Adrenal gland (tissue), 12 donors: ENCODE measurements around the gene C6orf89. TPM values are rescaled to one million over a fixed set of nuclear protein-coding genes. Genes with fewer than 3 reads are reported as not detected.
A peak's percentile ranks its signal among the peaks of the same experiment; 100 is the strongest.

Experiments
- DNase-seq, 7 donors: peaks; one replicate each; pipeline ENCODE4 v3.0.0-alpha.2; 2019 to 2020
- H3K27ac ChIP-seq, 5 donors: fragments of 200-600 bp; sonication (generic) in 4 of 5; 1 replicate in 3 of 5; 2 replicates in 2 of 5; pipeline versions ENCODE4 v1.5.1 to v1.8.0; 2016 to 2020; ENCODE audit warnings: mild to moderate bottlenecking in 1 of 5
- H3K27me3 ChIP-seq: fragments of 200-600 bp; 2 replicates; pipeline ENCODE4 v1.8.0; 2021
- H3K36me3 ChIP-seq, 2 donors: fragments of 200-600 bp; replicated peaks in 1 of 2; 1 replicate in 1 of 2; 2 replicates in 1 of 2; pipeline versions ENCODE4 v1.5.1 to v1.8.0; 2018 to 2022
- H3K4me1 ChIP-seq, 2 donors: fragments of 200-600 bp; replicated peaks in 1 of 2; 1 replicate in 1 of 2; 2 replicates in 1 of 2; pipeline versions ENCODE4 v1.5.1 to v1.8.0; 2018 to 2021
- H3K4me3 ChIP-seq, 4 donors: fragments of 200-600 bp; sonication (generic) in 3 of 4; one replicate each; pipeline ENCODE4 v1.5.1; 2016 to 2018
- H3K9me3 ChIP-seq, 3 donors: fragments of 200-600 bp; sonication (generic) in 1 of 3; replicated peaks in 1 of 3; 1 replicate in 2 of 3; 2 replicates in 1 of 3; pipeline versions ENCODE4 v1.5.1 to v1.8.0; 2016 to 2021
- POLR2A ChIP-seq, 2 donors: fragments of 450-650 bp; IDR thresholded peaks; one replicate each; pipeline ENCODE4 v1.6.1; 2017; ENCODE audit warnings: antibody characterized with exemption in 2 of 2, mild to moderate bottlenecking in 2 of 2, moderate library complexity in 1 of 2
- WGBS, 4 donors: extraction: QIAGEN DNeasy Blood & Tissue Kit in 2 of 4; methylation state at CpG; one replicate each; pipeline versions ENCODE4 v1.1.5 to v1.1.7; 2013 to 2017; 5-methylcytosine and 5-hydroxymethylcytosine counted together
- intact Hi-C, 2 donors: fragments of 100-400 bp; cut with DNase I; formaldehyde crosslinking; loops; one replicate each; pipeline versions ENCODE4 v1.14.1 to v1.15.0; 2022 to 2023
- polyA plus RNA-seq, 3 donors: library from polyadenylated mRNA; stranded (reverse); fragments of 200-250 nt in 2 of 3; fragments of 350-450 nt in 1 of 3; fragmentation: Illumina TruSeq in 1 of 3; extraction: RNeasy Lipid Tissue Mini Kit (QIAGEN cat#74804) in 1 of 3; gene quantifications; one replicate each; pipeline ENCODE4 v1.2.3, GENCODE V29; 2013 to 2014
- total RNA-seq, 9 donors: library from RNA; depleted of rRNA in 4 of 9; stranded (reverse); fragments of >200 nt in 4 of 9; fragments of 120-200 nt in 1 of 9; fragmentation: NEBNext Ultra II Directional in 1 of 9; extraction: Animal tissue kit (Norgen Biotek cat#: 25700) in 1 of 9; gene quantifications; one replicate each; pipeline versions ENCODE4 v1.1.0 to v1.2.4, GENCODE V29; 2013 to 2023
- TF ChIP-seq, protein P1 (sequence below), 6 experiments: fragments of 450-650 bp in 4 of 6; fragments of 200-600 bp in 2 of 6; sonication (generic) in 1 of 6; IDR thresholded peaks; 1 replicate in 5 of 6; 2 replicates in 1 of 6; pipeline versions ENCODE4 v1.5.1 to v1.8.0; 2016 to 2021; ENCODE audit warnings: antibody characterized with exemption in 6 of 6, mild to moderate bottlenecking in 2 of 6, moderate library complexity in 1 of 6
- donor health status: healthy with polysubstance abuse.
- donor health status: Bipolar disorder and iron deficiency.
- donor health status: DM: yes; HTN: yes; CAD: no.
- donor health status: DM: no; HTN: no; CAD: no.
- donor health status: DM: no; HTN: no; CAD: no.
- donor health status: DM: yes; HTN: yes; CAD: no.

Gene C6orf89
- total and polyA plus RNA-seq, 12 donors = 17.5 to 107 (median 75.7) TPM

- no peaks in the 10 kb centered on the region for H3K9me3 ChIP-seq
- DNase-seq = peak in 1 of 7 donors; percentile 31
- no peak for TF ChIP-seq POLR2A (IDR thresholded peaks at IDR 0.05)
- TF ChIP-seq, protein P1, sequence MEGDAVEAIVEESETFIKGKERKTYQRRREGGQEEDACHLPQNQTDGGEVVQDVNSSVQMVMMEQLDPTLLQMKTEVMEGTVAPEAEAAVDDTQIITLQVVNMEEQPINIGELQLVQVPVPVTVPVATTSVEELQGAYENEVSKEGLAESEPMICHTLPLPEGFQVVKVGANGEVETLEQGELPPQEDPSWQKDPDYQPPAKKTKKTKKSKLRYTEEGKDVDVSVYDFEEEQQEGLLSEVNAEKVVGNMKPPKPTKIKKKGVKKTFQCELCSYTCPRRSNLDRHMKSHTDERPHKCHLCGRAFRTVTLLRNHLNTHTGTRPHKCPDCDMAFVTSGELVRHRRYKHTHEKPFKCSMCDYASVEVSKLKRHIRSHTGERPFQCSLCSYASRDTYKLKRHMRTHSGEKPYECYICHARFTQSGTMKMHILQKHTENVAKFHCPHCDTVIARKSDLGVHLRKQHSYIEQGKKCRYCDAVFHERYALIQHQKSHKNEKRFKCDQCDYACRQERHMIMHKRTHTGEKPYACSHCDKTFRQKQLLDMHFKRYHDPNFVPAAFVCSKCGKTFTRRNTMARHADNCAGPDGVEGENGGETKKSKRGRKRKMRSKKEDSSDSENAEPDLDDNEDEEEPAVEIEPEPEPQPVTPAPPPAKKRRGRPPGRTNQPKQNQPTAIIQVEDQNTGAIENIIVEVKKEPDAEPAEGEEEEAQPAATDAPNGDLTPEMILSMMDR (IDR thresholded peaks at IDR 0.05) = no peak
- no peak overlapping the region for H3K4me3 ChIP-seq
- no peaks in the 10 kb centered on the region for H3K27me3 ChIP-seq
- peaks cover 18 to 30% of the 10 kb centered on the region in 2 donors for H3K4me1 ChIP-seq
- 96 to 100% (median 97%) methylated on average over 4 of the region's 4 CpGs for WGBS, 4 donors
- peaks cover 0 to 35% of the 10 kb centered on the region in 2 donors for H3K36me3 ChIP-seq
- H3K27ac ChIP-seq = no peak overlapping the region
- intact Hi-C loops = loop anchor here in 1 of 2 donors (10.0 kb wide), 1 partner anchor 49 kb away; no protein-coding TSS in a partner anchor
These were observed 40.1 kb downstream of the C6orf89 start for GRCh38 chr6:36925809-36926208.

- DNase-seq = no peak
- no peaks in the 10 kb centered on the region for H3K9me3 ChIP-seq
- no peak overlapping the region for H3K4me3 ChIP-seq
- intact Hi-C loops = loop anchor here in 1 of 2 donors (10.0 kb wide), 1 partner anchor 48 kb away; no protein-coding TSS in a partner anchor
- H3K27me3 ChIP-seq = no peaks in the 10 kb centered on the region
- H3K4me1 ChIP-seq = peaks cover 18 to 30% of the 10 kb centered on the region in 2 donors
- TF ChIP-seq, protein P1 (IDR thresholded peaks at IDR 0.05) = no peak
- no peak for TF ChIP-seq POLR2A (IDR thresholded peaks at IDR 0.05)
- 80 to 87% (median 87%) methylated on average over 10 of the region's 10 CpGs for WGBS, 4 donors
- H3K27ac ChIP-seq = peak overlapping the region in 4 of 5 donors; percentile 53 to 82 (median 76)
- H3K36me3 ChIP-seq = peaks cover 0 to 27% of the 10 kb centered on the region in 2 donors
These were observed 41.2 kb downstream of the C6orf89 start for GRCh38 chr6:36926708-36927513.

- Histone ChIP-seq H3K9me3 (no peaks in the 10 kb centered on the region), H3K36me3 (peaks cover 0 to 27% of the 10 kb centered on the region in 2 donors), H3K27ac (peak overlapping the region; percentile 28 to 82 (median 72)), H3K4me1 (peaks cover 18 to 30% of the 10 kb centered on the region in 2 donors), H3K4me3 (no peak overlapping the region), H3K27me3 (no peaks in the 10 kb centered on the region)
- 42 to 53% (median 44%) methylated on average over 10 to 13 of the region's 13 CpGs for WGBS, 4 donors
- intact Hi-C loops = loop anchor here in 1 of 2 donors (10.0 kb wide), 1 partner anchor 47 kb away; no protein-coding TSS in a partner anchor
- peak; percentile 56 to 91 (median 76) for DNase-seq
- no peak for TF ChIP-seq POLR2A (IDR thresholded peaks at IDR 0.05)
- TF ChIP-seq, protein P1 (IDR thresholded peaks at IDR 0.05) = no peak
These were observed 42.2 kb downstream of the C6orf89 start for GRCh38 chr6:36927691-36928546.

GRCh38 chr6:36928547-36928918 lies 42.8 kb downstream of the C6orf89 start:
- peaks cover 18 to 30% of the 10 kb centered on the region in 2 donors for H3K4me1 ChIP-seq
- no peaks in the 10 kb centered on the region for H3K9me3 ChIP-seq
- 49 to 61% (median 59%) methylated on average over 5 to 7 of the region's 7 CpGs for WGBS, 4 donors
- peak in 3 of 7 donors; percentile 21 to 48 (median 34) for DNase-seq
- H3K4me3 ChIP-seq = no peak overlapping the region
- intact Hi-C loops = loop anchor here in 1 of 2 donors (10.0 kb wide), 1 partner anchor 46 kb away; no protein-coding TSS in a partner anchor
- TF ChIP-seq, protein P1 (IDR thresholded peaks at IDR 0.05) = no peak
- no peak for TF ChIP-seq POLR2A (IDR thresholded peaks at IDR 0.05)
- H3K27ac ChIP-seq = peak overlapping the region; percentile 28 to 82 (median 72)
- peaks cover 0 to 21% of the 10 kb centered on the region in 2 donors for H3K36me3 ChIP-seq
- no peaks in the 10 kb centered on the region for H3K27me3 ChIP-seq
